Endothelial cell of hepatic sinusoid (primary cell): ENCODE data around the gene GSTA3.
"Not testable (repeated sequence)": the region's sequence is repeated elsewhere in the genome, so short reads cannot be mapped to it uniquely, and the experiment has no call there.

Experiments used
- in situ Hi-C: cut with HindIII; loops from 2 replicates; pipeline ENCODE4 v1.10.0; 2017; ENCODE audit warnings: low sequenced_read_pairs

Gene GSTA3

GRCh38 chr6:52914516-52914915, 5.0 kb upstream of the GSTA3 start:
- in situ Hi-C loops, result no loop called here

GRCh38 chr6:52910091-52910490, 593 bp upstream of the GSTA3 start:
- in situ Hi-C loops, result no loop called here

GRCh38 chr6:52909131-52909530, 367 bp downstream of the GSTA3 start:
- in situ Hi-C loops, result no loop called here

GRCh38 chr6:52908526-52908925, 972 bp downstream of the GSTA3 start:
- in situ Hi-C loops, result no loop called here

GRCh38 chr6:52904562-52905279, 4.8 kb downstream of the GSTA3 start:
- in situ Hi-C loops, result no loop called here

GRCh38 chr6:52900536-52900935, 9.0 kb downstream of the GSTA3 start:
- in situ Hi-C loops, result no loop called here

GRCh38 chr6:52895790-52896189, 13.7 kb downstream of the GSTA3 start:
- in situ Hi-C loops, result not testable (repeated sequence)

GRCh38 chr6:52894285-52894684, 15.2 kb downstream of the GSTA3 start:
- in situ Hi-C loops, result no loop called here

GRCh38 chr6:52893803-52894202, 15.7 kb downstream of the GSTA3 start:
- in situ Hi-C loops, result no loop called here

GRCh38 chr6:52893221-52893620, 16.3 kb downstream of the GSTA3 start:
- in situ Hi-C loops, result no loop called here

- in situ Hi-C loops, result no loop called here
Observed at GRCh38 chr6:52890018-52890417, 19.5 kb downstream of the GSTA3 start.

GRCh38 chr6:52887910-52888524, 21.5 kb downstream of the GSTA3 start:
- in situ Hi-C loops, result no loop called here

GRCh38 chr6:52881996-52882841, 27.3 kb downstream of the GSTA3 start:
- in situ Hi-C loops, result no loop called here

- in situ Hi-C loops, result no loop called here
Observed at GRCh38 chr6:52881662-52881995, 27.9 kb downstream of the GSTA3 start.

- in situ Hi-C loops, result loop anchor here (5.0 kb wide), 1 partner anchor 105 kb away; no protein-coding TSS in a partner anchor
Observed at GRCh38 chr6:52877786-52878185, 31.7 kb downstream of the GSTA3 start.

GRCh38 chr6:52877168-52877567, 32.3 kb downstream of the GSTA3 start:
- in situ Hi-C loops, result loop anchor here (5.0 kb wide), 1 partner anchor 105 kb away; no protein-coding TSS in a partner anchor

- in situ Hi-C loops, result loop anchor here (5.0 kb wide), 1 partner anchor 106 kb away; no protein-coding TSS in a partner anchor
Observed at GRCh38 chr6:52876056-52876787, 33.3 kb downstream of the GSTA3 start.

- in situ Hi-C loops, result no loop called here
Observed at GRCh38 chr6:52872031-52872430, 37.5 kb downstream of the GSTA3 start.

- in situ Hi-C loops, result no loop called here
Observed at GRCh38 chr6:52871621-52872020, 37.9 kb downstream of the GSTA3 start.

GRCh38 chr6:52870335-52871091, 39.0 kb downstream of the GSTA3 start:
- in situ Hi-C loops, result not testable (repeated sequence)
